Gastroesophageal sphincter (tissue), 4 donors: ENCODE data around the gene OLFM4. TPM values are rescaled to one million over a fixed set of nuclear protein-coding genes. Genes with fewer than 3 reads are reported as not detected.

Experiments
- ATAC-seq: fragments of 150-250 bp; one replicate; pipeline ENCODE4 v1.9.1; 2016; ENCODE audit warnings: mild to moderate bottlenecking, moderate library complexity
- H3K27ac ChIP-seq, 4 donors: fragments of 200-600 bp; sonication (generic) in 3 of 4; 1 replicate in 3 of 4; 2 replicates in 1 of 4; pipeline ENCODE4 v1.5.1; 2016 to 2019
- H3K27me3 ChIP-seq: fragments of 200-600 bp; sonication (generic); one replicate; pipeline ENCODE4 v1.5.1; 2019
- H3K36me3 ChIP-seq, 2 donors: fragments of 200-600 bp; sonication (generic); one replicate each; pipeline ENCODE4 v1.5.1; 2019; ENCODE audit warnings: control low read depth in 1 of 2
- H3K4me1 ChIP-seq, 3 donors: fragments of 200-600 bp; sonication (generic); 1 replicate in 2 of 3; 2 replicates in 1 of 3; pipeline ENCODE4 v1.5.1; 2016 to 2019; ENCODE audit warnings: control low read depth in 2 of 3
- H3K4me3 ChIP-seq, 2 donors: fragments of 200-600 bp; sonication (generic); one replicate each; pipeline ENCODE4 v1.5.1; 2019; ENCODE audit warnings: mild to moderate bottlenecking in 1 of 2, moderate library complexity in 1 of 2
- H3K9me3 ChIP-seq, 3 donors: fragments of 200-600 bp; sonication (generic); one replicate each; pipeline ENCODE4 v1.5.1; 2017 to 2019; ENCODE audit warnings: control low read depth in 2 of 3
- EP300 ChIP-seq: sonication (generic); formaldehyde crosslinking; IDR thresholded peaks from one replicate; pipeline ENCODE4 v1.6.1; 2017; ENCODE audit warnings: antibody characterized with exemption, mild to moderate bottlenecking
- POLR2A ChIP-seq, 2 donors: fragments of 450-650 bp; IDR thresholded peaks; one replicate each; pipeline ENCODE4 v1.6.1; 2017; ENCODE audit warnings: antibody characterized with exemption in 2 of 2, mild to moderate bottlenecking in 2 of 2, moderate library complexity in 1 of 2
- POLR2AphosphoS5 ChIP-seq: sonication (generic); formaldehyde crosslinking; IDR thresholded peaks from one replicate; pipeline ENCODE4 v1.6.1; 2017; ENCODE audit warnings: antibody characterized with exemption
- WGBS, 2 donors: methylation state at CpG; one replicate each; pipeline ENCODE4 v1.1.5; 2018; ENCODE audit warnings: low coverage in 1 of 2; 5-methylcytosine and 5-hydroxymethylcytosine counted together
- total RNA-seq, 4 donors: library from RNA; depleted of rRNA; stranded (reverse); fragments of >200 nt; gene quantifications; one replicate each; pipeline ENCODE4 v1.1.0, GENCODE V29; 2016
- TF ChIP-seq, protein P1 (sequence below), 4 experiments: fragments of 200-600 bp in 2 of 4; fragments of 450-650 bp in 2 of 4; sonication (generic) in 1 of 4; IDR thresholded peaks; one replicate each; pipeline ENCODE4 v1.5.1; 2017 to 2019; ENCODE audit warnings: antibody characterized with exemption in 4 of 4, mild to moderate bottlenecking in 2 of 4, moderate library complexity in 2 of 4

OLFM4 gene
- total RNA-seq, 4 donors from 2014 or later, result 0.13 to 0.82 TPM; not detected in 2

DNA sequence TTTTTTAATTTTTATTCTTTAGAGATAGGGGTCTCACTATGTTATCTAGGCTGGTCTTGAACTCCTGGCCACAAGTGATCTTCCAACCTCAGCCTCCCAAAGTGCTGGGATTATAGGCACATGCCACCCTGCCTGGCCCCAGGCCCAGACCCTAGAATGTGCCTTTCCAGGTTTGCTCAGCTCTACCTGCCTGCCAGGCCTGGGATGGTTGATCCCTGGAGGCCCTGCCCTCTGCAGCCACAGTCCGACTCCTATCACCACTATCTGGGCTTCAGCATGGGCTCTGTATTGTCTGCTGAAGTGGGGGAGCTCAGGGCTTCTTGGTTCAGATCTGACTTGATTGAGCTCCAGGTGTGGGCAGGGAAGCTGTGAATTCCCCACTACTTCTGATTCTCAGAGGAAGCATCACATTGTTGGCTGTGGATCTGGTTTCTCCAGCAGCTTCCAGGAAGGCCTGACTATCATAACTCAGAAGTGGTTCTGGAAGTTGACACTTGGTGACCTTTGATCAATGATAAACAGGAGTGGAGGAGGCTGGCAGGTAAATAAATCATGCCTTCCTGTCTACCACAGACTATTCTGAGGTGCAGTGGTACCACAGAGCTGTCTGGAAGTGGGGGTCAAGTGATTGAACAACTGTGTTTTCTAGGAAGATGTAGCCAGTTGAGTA lies 71.9 kb downstream of the OLFM4 start:
- TF ChIP-seq, protein P1, sequence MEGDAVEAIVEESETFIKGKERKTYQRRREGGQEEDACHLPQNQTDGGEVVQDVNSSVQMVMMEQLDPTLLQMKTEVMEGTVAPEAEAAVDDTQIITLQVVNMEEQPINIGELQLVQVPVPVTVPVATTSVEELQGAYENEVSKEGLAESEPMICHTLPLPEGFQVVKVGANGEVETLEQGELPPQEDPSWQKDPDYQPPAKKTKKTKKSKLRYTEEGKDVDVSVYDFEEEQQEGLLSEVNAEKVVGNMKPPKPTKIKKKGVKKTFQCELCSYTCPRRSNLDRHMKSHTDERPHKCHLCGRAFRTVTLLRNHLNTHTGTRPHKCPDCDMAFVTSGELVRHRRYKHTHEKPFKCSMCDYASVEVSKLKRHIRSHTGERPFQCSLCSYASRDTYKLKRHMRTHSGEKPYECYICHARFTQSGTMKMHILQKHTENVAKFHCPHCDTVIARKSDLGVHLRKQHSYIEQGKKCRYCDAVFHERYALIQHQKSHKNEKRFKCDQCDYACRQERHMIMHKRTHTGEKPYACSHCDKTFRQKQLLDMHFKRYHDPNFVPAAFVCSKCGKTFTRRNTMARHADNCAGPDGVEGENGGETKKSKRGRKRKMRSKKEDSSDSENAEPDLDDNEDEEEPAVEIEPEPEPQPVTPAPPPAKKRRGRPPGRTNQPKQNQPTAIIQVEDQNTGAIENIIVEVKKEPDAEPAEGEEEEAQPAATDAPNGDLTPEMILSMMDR (IDR thresholded peaks at IDR 0.05), result no peak
- no peak for TF ChIP-seq EP300
- no peak for TF ChIP-seq POLR2AphosphoS5
- TF ChIP-seq POLR2A (IDR thresholded peaks at IDR 0.05), result no peak
- no peaks in the 10 kb centered on the region for H3K36me3 ChIP-seq
- ATAC-seq, result no peak
- no peak overlapping the region for H3K4me3 ChIP-seq
- H3K27me3 ChIP-seq, result no peaks in the 10 kb centered on the region
- no peak overlapping the region for H3K27ac ChIP-seq
- H3K4me1 ChIP-seq, result no peaks in the 10 kb centered on the region
- 86% methylated on average over 1 of the region's 1 CpG; no CpG with 5 or more reads in 1 of the 2 donors for WGBS, 2 donors
- peaks cover 0 to 3% (median 0%) of the 10 kb centered on the region in 3 donors for H3K9me3 ChIP-seq

Other genes with a start within 250 kb of the OLFM4 start
- under 1 TPM in 1 of 4 donors, not detected in 3; 0.27 TPM for gene PCDH8, start 180.2 kb upstream of the OLFM4 start, total RNA-seq